Mesodermal cell (in vitro differentiated cells): ENCODE data around the gene EFNA2.

Source experiments
- H3K27ac ChIP-seq: 2 replicates; pipeline ENCODE4 v1.7.0; 2013; ENCODE audit warnings: mild to moderate bottlenecking, low read depth, low read length, moderate library complexity; ENCODE audit not compliant: severe bottlenecking
- H3K36me3 ChIP-seq: 2 replicates; pipeline ENCODE4 v1.7.1; 2013; ENCODE audit warnings: mild to moderate bottlenecking, low read length, moderate library complexity; ENCODE audit not compliant: control insufficient read depth, insufficient read depth
- H3K4me1 ChIP-seq: one replicate; pipeline ENCODE4 v1.7.1; 2013; ENCODE audit warnings: mild to moderate bottlenecking, low read length; ENCODE audit not compliant: insufficient read depth, control insufficient read depth, poor library complexity, severe bottlenecking
- H3K4me3 ChIP-seq: 2 replicates; pipeline ENCODE4 v1.7.0; 2013; ENCODE audit warnings: low read length, control low read depth, mild to moderate bottlenecking; ENCODE audit not compliant: insufficient read depth, poor library complexity, severe bottlenecking; ENCODE audit errors: extremely low read depth
- H3K9me3 ChIP-seq: 2 replicates; pipeline ENCODE4 v1.7.1; 2013; ENCODE audit warnings: mild to moderate bottlenecking, low read length, moderate library complexity; ENCODE audit not compliant: control insufficient read depth
- WGBS, 2 experiments: methylation state at CpG; one replicate each; pipeline ENCODE4 v1.1.5; 2013; ENCODE audit warnings: missing lambda C conversion rate in 2 of 2; ENCODE audit not compliant: insufficient coverage in 2 of 2; 5-methylcytosine and 5-hydroxymethylcytosine counted together

The EFNA2 gene

GRCh38 chr19:1289686-1290025, 4.0 kb downstream of the EFNA2 start:
- no peak overlapping the region for H3K27ac ChIP-seq
- peaks cover 7% of the 10 kb centered on the region for H3K4me1 ChIP-seq
- H3K4me3 ChIP-seq: no peak overlapping the region
- WGBS, 2 experiments: 94 to 97% methylated on average over 15 to 19 of the region's 19 CpGs
- H3K9me3 ChIP-seq: no peaks in the 10 kb centered on the region
- no peaks in the 10 kb centered on the region for H3K36me3 ChIP-seq

GRCh38 chr19:1290196-1290702, 4.6 kb downstream of the EFNA2 start:
- no peak overlapping the region for H3K27ac ChIP-seq
- peaks cover 7% of the 10 kb centered on the region for H3K4me1 ChIP-seq
- no peak overlapping the region for H3K4me3 ChIP-seq
- H3K9me3 ChIP-seq: no peaks in the 10 kb centered on the region
- no peaks in the 10 kb centered on the region for H3K36me3 ChIP-seq
- 91 to 96% methylated on average over 22 to 23 of the region's 24 CpGs for WGBS, 2 experiments

GRCh38 chr19:1290703-1291651, 5.3 kb downstream of the EFNA2 start:
- no peaks in the 10 kb centered on the region for H3K36me3 ChIP-seq
- 88 to 90% methylated on average over 39 to 40 of the region's 40 CpGs for WGBS, 2 experiments
- H3K4me3 ChIP-seq: no peak overlapping the region
- peaks cover 7% of the 10 kb centered on the region for H3K4me1 ChIP-seq
- no peaks in the 10 kb centered on the region for H3K9me3 ChIP-seq
- no peak overlapping the region for H3K27ac ChIP-seq

GRCh38 chr19:1291761-1292418, 6.2 kb downstream of the EFNA2 start:
- H3K36me3 ChIP-seq: no peaks in the 10 kb centered on the region
- no peak overlapping the region for H3K4me3 ChIP-seq
- H3K9me3 ChIP-seq: no peaks in the 10 kb centered on the region
- no peak overlapping the region for H3K27ac ChIP-seq
- peaks cover 5% of the 10 kb centered on the region for H3K4me1 ChIP-seq
- WGBS, 2 experiments: 85 to 86% methylated on average over 19 to 23 of the region's 25 CpGs

GRCh38 chr19:1292419-1293151, 6.9 kb downstream of the EFNA2 start:
- H3K27ac ChIP-seq: no peak overlapping the region
- no peaks in the 10 kb centered on the region for H3K9me3 ChIP-seq
- peaks cover 3% of the 10 kb centered on the region for H3K36me3 ChIP-seq
- 90 to 91% methylated on average over 14 to 16 of the region's 17 CpGs for WGBS, 2 experiments
- no peaks in the 10 kb centered on the region for H3K4me1 ChIP-seq
- H3K4me3 ChIP-seq: no peak overlapping the region

- H3K4me1 ChIP-seq: no peaks in the 10 kb centered on the region
- no peaks in the 10 kb centered on the region for H3K9me3 ChIP-seq
- H3K4me3 ChIP-seq: no peak overlapping the region
- no peak overlapping the region for H3K27ac ChIP-seq
- peaks cover 13% of the 10 kb centered on the region for H3K36me3 ChIP-seq
- WGBS, 2 experiments: 80 to 84% methylated on average over 28 to 34 of the region's 35 CpGs
These were observed 8.3 kb downstream of the EFNA2 start for GRCh38 chr19:1293782-1294604.

- H3K9me3 ChIP-seq: no peaks in the 10 kb centered on the region
- no peak overlapping the region for H3K27ac ChIP-seq
- no peak overlapping the region for H3K4me3 ChIP-seq
- WGBS, 2 experiments: 71 to 75% methylated on average over 11 to 14 of the region's 14 CpGs
- no peaks in the 10 kb centered on the region for H3K4me1 ChIP-seq
- peaks cover 13% of the 10 kb centered on the region for H3K36me3 ChIP-seq
These were observed 9.0 kb downstream of the EFNA2 start for GRCh38 chr19:1294688-1295087.

- no peaks in the 10 kb centered on the region for H3K4me1 ChIP-seq
- peaks cover 13% of the 10 kb centered on the region for H3K36me3 ChIP-seq
- no peak overlapping the region for H3K4me3 ChIP-seq
- H3K27ac ChIP-seq: no peak overlapping the region
- WGBS, 2 experiments: 54 to 55% methylated on average over 56 to 63 of the region's 82 CpGs
- H3K9me3 ChIP-seq: no peaks in the 10 kb centered on the region
These were observed 9.7 kb downstream of the EFNA2 start for GRCh38 chr19:1295169-1296012.

- Histone ChIP-seq H3K36me3 (peaks cover 13% of the 10 kb centered on the region), H3K9me3 (no peaks in the 10 kb centered on the region), H3K4me1 (no peaks in the 10 kb centered on the region), H3K27ac (no peak overlapping the region), H3K4me3 (no peak overlapping the region)
- 90% methylated on average over 9 to 10 of the region's 13 CpGs for whole genome bisulfite sequencing, 2 experiments
These were observed 10.4 kb downstream of the EFNA2 start for GRCh38 chr19:1296078-1296477.
